ENCODE data around the gene ENOSF1. TPM values are rescaled to one million over a fixed set of nuclear protein-coding genes. Genes with fewer than 3 reads are reported as not detected.
A peak's percentile ranks its signal among the peaks of the same experiment; 100 is the strongest.

Gene ENOSF1
- total and polyA plus RNA-seq, 8 donors: 27.1 to 69.2 (median 46.7) TPM

DNA sequence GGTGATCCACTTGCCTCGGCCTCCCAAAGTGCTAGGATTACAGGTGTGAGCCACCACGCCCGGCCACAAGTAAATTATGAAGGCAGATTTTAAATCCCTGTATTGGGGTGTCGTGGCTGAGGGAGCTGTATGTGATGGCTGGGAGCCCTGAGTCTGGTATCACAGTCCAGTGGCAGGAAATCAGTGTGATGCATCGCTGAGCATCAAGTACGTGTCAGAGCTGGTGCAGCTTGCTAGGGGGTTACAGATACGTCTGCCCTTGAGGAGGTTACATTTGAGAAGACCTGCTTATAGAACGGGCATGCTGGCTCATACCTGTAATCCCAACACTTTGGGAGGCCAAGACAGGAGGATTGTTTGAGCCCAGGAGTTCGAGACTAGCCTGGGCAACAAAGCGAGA lies 4.3 kb downstream of the ENOSF1 start:
- FAIRE-seq (no peak), ATAC-seq (no peak), DNase-seq (no peak)
- H3K27ac ChIP-seq: no peak overlapping the region
- no peaks in the 10 kb centered on the region for H3K9me3 ChIP-seq
- TF ChIP-seq, protein P1, sequence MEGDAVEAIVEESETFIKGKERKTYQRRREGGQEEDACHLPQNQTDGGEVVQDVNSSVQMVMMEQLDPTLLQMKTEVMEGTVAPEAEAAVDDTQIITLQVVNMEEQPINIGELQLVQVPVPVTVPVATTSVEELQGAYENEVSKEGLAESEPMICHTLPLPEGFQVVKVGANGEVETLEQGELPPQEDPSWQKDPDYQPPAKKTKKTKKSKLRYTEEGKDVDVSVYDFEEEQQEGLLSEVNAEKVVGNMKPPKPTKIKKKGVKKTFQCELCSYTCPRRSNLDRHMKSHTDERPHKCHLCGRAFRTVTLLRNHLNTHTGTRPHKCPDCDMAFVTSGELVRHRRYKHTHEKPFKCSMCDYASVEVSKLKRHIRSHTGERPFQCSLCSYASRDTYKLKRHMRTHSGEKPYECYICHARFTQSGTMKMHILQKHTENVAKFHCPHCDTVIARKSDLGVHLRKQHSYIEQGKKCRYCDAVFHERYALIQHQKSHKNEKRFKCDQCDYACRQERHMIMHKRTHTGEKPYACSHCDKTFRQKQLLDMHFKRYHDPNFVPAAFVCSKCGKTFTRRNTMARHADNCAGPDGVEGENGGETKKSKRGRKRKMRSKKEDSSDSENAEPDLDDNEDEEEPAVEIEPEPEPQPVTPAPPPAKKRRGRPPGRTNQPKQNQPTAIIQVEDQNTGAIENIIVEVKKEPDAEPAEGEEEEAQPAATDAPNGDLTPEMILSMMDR (IDR thresholded peaks at IDR 0.05): no peak
- WGBS, 2 donors: 95 to 97% methylated on average over 10 of the region's 10 CpGs
- H3K4me3 ChIP-seq: no peak overlapping the region
- peaks cover 0 to 13% (median 0%) of the 10 kb centered on the region in 3 donors for H3K36me3 ChIP-seq
- intact Hi-C loops (cut with DNase I): no loop called here
- H3K27me3 ChIP-seq: no peaks in the 10 kb centered on the region
- peaks cover 0 to 6% (median 5%) of the 10 kb centered on the region in 3 donors for H3K4me1 ChIP-seq

DNA sequence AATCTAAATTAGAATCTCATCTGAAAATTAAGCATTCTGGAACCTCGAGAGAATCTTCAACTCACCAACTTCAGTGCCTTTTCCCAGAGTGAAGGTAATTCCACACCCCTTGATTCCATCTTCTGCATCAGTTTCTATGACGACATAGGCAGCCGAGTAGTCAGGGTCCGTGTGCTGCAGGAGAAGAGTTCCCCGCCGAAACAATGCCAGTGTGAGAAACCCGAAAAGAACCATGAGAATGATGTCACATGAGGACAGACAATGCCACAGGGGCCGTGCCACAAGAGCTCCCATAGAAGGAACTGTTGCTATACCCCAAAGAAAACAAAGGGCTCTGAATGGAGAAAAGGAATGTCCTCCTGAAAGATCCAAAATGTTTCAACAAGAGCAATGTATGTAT lies 6.0 kb downstream of the ENOSF1 start:
- H3K27me3 ChIP-seq: no peaks in the 10 kb centered on the region
- intact Hi-C loops (cut with DNase I): no loop called here
- DNase-seq (no peak), FAIRE-seq (no peak), ATAC-seq (no peak)
- TF ChIP-seq, protein P1 (IDR thresholded peaks at IDR 0.05): no peak
- peaks cover 0 to 13% (median 0%) of the 10 kb centered on the region in 3 donors for H3K36me3 ChIP-seq
- H3K4me3 ChIP-seq: no peak overlapping the region
- no peak overlapping the region for H3K27ac ChIP-seq
- WGBS, 2 donors: 92 to 93% methylated on average over 8 of the region's 8 CpGs
- H3K4me1 ChIP-seq: peaks cover 0 to 6% (median 5%) of the 10 kb centered on the region in 3 donors
- H3K9me3 ChIP-seq: no peaks in the 10 kb centered on the region

DNA sequence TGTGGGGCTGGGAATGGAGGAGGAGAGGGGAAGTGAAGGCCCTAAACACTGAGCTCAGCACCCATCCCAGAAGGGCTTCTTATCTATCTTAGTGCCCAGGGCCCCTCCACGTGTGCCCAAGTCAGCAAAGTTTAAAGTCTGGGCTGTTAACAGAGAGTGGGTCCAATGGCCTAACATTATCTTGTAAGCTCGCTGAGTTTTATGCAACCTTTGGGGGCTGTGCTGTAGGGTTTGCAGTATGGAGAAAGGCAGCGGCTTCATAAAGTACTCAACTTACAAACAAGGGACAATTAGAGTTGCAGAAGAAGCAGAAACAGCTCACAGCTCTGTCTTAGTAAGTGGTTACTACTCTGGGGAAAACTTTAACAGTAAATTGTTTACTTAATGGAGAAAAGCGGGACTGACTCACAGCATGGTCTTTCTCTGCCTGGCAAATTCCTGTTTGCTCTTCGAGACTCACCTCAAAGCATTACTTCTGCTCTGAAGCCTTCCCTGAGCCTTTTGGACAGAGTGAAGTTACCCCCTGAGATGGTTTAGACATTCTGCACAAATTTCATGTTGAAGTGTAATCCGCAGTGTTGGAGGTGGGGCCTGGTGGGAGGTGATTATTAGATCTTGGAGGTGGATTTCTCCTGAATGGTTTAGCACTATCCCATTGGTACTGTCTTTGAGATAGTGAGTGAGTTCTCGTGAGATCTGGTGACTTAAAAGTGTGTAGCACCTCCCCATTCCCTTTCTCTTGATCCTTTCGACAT lies 9.0 kb downstream of the ENOSF1 start:
- Histone ChIP-seq H3K27ac (peak overlapping the region in 2 of 4 donors; percentile 38 to 46), H3K9me3 (no peaks in the 10 kb centered on the region), H3K27me3 (no peaks in the 10 kb centered on the region), H3K4me1 (no peaks in the 10 kb centered on the region), H3K4me3 (no peak overlapping the region), H3K36me3 (peaks cover 0 to 13% (median 0%) of the 10 kb centered on the region in 3 donors)
- DNase-seq (peak in 1 of 6 donors; percentile 23), ATAC-seq (peak in 3 of 4 donors; percentile 57 to 80 (median 70)), FAIRE-seq (no peak)
- WGBS, 2 donors: 71 to 79% methylated on average over 8 of the region's 8 CpGs
- intact Hi-C loops (cut with DNase I): no loop called here
- TF ChIP-seq, protein P1 (IDR thresholded peaks at IDR 0.05): no peak

DNA sequence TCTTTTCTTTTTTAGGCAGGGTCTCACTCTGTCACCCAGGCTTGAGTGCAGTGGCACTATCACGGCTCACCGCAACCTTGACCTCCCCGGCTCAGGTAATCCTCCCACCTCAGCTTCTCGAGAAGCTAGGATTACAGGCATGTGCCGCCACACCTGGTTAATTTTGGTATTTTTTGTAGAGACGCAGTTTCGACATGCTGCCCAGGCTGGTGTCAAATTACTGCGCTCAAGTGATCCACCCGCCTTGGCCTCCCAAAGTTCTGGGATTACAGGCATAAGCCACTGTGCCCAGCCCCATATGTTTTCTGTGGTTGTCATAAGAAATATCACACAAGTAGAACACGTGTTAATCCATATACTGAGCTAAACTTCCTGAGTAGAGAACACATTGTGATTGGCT lies 14.6 kb downstream of the ENOSF1 start:
- peak in 2 of 4 donors; percentile 36 to 45 for ATAC-seq

More for the DNA sequence above, 14.6 kb downstream of the ENOSF1 start:
- H3K27ac ChIP-seq: no peak overlapping the region
- H3K4me1 ChIP-seq: no peaks in the 10 kb centered on the region
- TF ChIP-seq, protein P1 (IDR thresholded peaks at IDR 0.05): no peak
- no peaks in the 10 kb centered on the region for H3K9me3 ChIP-seq
- FAIRE-seq (no peak), DNase-seq (peak in 1 of 6 donors; percentile 9)
- H3K36me3 ChIP-seq: peaks cover 0 to 14% (median 0%) of the 10 kb centered on the region in 3 donors
- intact Hi-C loops (cut with DNase I): no loop called here
- no peaks in the 10 kb centered on the region for H3K27me3 ChIP-seq
- no peak overlapping the region for H3K4me3 ChIP-seq
- 68 to 70% methylated on average over 10 of the region's 10 CpGs for whole genome bisulfite sequencing, 2 donors
